HG02678 (cell line): ENCODE results near the gene GNA12.

ENCODE experiments used
- ATAC-seq: cut with Tn5 transposase; IDR thresholded peaks from one replicate; pipeline ENCODE4 v1.9.1; 2021; ENCODE audit warnings: mild to moderate bottlenecking, moderate library complexity; ENCODE audit not compliant: unreplicated experiment

GNA12 gene

GRCh38 chr7:2819161-2819953, 24.8 kb downstream of the GNA12 start:
- ATAC-seq, result no peak

DNA sequence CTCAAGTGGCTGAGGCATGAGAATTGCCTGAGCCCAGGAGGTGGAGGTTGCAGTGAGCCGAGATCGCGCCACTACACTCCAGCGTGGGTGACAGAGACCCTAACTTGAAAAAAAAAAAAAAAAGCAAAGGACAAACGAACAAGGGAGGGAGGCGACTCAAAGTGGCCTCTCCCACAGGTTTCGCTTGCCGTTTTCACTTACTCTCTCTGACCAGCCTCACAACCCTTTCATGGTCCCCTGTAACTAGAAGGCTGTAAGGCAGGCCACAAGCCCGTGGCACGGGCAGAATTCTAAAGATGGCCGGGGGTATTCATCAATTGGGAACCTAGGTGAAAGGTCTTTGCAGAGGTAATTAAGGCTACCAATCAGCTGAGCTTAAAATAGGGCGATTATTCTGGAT, 25.5 kb downstream of the GNA12 start:
- no peak for ATAC-seq

GRCh38 chr7:2818121-2818520, 26.0 kb downstream of the GNA12 start:
- no peak for ATAC-seq

DNA sequence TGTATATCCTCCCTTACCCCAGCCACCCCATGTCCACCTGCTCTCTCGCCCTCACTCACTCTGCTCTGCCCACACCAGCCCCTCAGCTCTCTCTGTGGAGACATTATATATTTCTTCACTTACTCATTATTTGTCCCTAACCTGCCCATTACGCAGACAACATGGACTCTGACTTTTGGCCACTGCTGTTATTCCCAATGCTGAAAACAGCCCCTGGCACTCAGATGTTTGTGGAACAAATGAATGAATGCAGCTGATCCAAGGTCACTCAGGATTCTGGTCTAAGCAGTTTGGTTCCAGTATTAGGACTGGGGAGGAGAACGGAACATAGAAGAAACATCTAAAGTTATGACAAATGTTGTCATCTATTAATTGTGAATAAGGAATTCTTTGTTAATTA, 26.7 kb downstream of the GNA12 start:
- no peak for ATAC-seq

- ATAC-seq, result no peak
These were observed 28.2 kb downstream of the GNA12 start for GRCh38 chr7:2815875-2816245.

- no peak for ATAC-seq
These were observed 28.9 kb downstream of the GNA12 start for GRCh38 chr7:2814946-2815874.

DNA sequence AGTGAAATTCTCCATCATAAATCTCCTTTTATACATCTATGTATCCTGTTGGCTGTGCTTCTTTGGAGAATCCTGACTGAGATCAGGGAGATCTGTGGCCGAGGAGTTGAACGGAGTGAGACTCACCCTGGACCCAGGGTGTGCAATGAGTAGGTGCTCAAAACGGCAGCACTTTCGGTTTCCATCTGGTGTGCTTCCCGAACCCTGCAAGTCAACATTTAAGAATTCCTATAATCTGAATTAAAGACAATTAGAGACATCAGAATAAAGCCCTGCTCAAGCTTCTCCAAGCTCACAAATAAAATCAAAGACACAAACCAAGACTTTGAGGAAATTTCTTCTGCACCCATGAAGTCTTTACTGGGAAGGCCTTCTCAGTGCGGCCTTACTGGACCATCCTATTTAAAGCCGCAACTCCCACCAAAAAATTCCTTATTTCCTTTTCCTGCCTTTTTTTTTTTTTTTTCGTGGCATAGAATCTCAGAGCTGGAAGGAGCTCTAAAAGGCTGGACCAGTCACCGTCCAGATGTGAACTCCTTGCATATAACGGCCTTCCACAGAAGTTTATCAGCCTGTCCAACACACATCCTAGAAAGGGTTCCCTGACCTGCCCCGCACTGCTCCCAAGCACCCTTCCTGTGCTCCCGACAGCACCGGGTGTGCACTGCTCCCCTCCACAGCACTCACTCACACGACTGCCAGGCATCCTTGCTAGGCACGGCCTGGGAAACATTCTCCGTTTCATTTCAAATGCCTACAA, 29.7 kb downstream of the GNA12 start:
- ATAC-seq, result no peak

DNA sequence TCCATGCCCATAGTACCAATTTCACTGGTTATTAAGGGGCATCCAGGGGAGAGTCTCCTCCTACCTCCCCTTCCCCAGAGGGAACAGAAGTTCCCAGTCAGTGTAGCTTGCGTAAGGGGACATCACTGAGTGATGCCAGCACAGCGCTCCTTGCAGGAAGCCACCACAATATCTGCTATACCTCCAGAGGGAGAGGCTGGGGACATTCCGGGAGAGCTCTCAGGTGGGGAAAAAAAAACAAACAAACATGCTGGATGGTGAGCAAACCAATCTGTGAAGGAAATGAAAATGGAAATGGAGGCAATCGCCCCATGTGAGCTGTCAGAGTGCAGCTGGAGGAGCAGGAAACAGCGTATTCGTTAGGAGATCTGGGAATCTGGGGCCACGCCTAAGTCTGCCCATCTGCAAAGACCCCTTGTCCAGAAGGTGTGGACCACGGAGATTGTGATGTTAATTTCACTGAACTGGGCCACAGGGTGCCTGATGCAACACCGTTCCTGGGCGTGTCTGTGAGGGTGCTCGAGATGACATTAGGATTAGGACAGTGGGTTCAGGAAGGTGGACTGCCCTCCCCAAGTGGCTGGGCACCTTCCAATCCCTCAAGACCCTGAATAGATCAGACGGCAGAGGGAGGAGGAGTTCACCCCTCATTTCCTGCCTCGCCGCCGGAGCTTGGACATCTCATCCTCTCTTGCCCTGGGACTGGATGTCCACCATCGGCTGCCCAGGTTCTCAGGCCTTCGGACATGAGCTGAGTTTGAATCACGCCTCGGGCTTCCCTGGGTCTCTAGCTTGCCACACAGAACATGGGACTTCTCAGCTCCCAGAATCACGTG, 30.5 kb downstream of the GNA12 start:
- ATAC-seq, result no peak

DNA sequence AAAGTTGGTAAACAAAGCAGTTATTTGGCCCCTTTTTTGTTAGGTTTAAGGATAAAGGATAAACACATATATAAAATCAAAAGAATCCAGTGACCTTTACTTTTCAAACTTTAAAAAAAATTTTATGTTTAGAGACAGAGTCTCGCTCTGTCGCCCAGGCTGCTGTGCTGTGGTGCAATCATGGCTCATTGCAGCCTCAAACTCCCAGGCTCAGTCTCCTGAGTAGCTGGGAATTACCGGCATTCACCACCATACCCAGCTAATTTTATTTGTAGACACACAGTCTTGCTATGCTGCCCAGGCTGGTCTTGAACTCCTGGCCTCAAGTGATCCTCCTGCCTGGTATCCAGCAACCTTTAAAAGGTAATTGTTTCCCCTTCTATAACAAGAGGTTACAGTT, 31.3 kb downstream of the GNA12 start:
- ATAC-seq, result no peak

GRCh38 chr7:2812114-2812487, 32.0 kb downstream of the GNA12 start:
- no peak for ATAC-seq

DNA sequence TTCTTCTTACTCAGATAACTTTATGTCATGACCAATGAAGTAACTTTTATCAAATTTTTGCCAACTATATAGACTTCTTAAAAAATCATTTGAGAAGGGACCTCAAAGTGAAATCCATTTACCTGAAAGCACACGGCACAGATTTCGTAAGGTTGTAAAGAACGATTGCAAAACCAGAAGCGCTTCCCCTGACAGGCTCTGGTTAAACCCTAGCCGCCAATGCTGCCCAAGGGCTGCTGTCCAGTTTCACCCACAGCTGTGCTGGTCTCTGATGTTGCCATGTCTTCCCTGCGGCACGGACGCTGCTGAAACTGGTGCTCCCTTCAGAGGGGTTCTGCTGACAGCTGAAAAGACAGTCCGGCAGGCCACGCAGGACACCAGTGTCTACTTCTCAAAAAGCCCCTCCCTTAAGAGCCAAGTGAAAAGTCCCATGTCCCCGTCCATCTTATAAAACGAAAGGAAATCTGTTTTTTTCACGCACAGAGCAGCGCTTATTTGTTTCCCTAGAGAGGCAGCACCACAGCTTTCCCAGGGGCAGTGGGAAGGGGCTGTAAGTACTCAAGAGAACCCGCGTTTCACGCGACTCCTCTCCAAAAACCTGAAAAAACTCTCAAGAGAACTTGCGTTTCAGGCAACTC, 32.5 kb downstream of the GNA12 start:
- ATAC-seq, result no peak

- no peak for ATAC-seq
These were observed 33.3 kb downstream of the GNA12 start for GRCh38 chr7:2810682-2811415.

- ATAC-seq, result no peak
These were observed 34.0 kb downstream of the GNA12 start for GRCh38 chr7:2809903-2810625.

- ATAC-seq, result no peak
These were observed 35.0 kb downstream of the GNA12 start for GRCh38 chr7:2808891-2809665.

- peak; percentile 75 for ATAC-seq
These were observed 36.0 kb downstream of the GNA12 start for GRCh38 chr7:2807845-2808772.

- ATAC-seq, result no peak
These were observed 36.7 kb downstream of the GNA12 start for GRCh38 chr7:2807460-2807844.

- ATAC-seq, result no peak
These were observed 37.5 kb downstream of the GNA12 start for GRCh38 chr7:2806571-2806970.
